Tibial nerve (tissue), 3 donors: Measurements from ENCODE around the gene PRKAB1.

Source experiments
- CTCF ChIP-seq, 5 experiments: fragments of 200-600 bp in 3 of 5; fragments of 450-650 bp in 2 of 5; sonication (generic) in 3 of 5; IDR thresholded peaks; one replicate each; pipeline ENCODE4 v1.5.1; 2016 to 2019; ENCODE audit warnings: antibody characterized with exemption in 5 of 5, mild to moderate bottlenecking in 3 of 5, moderate library complexity in 2 of 5
- POLR2A ChIP-seq, 2 donors: fragments of 450-650 bp; IDR thresholded peaks; one replicate each; pipeline ENCODE4 v1.6.1; 2017; ENCODE audit warnings: antibody characterized with exemption in 2 of 2, mild to moderate bottlenecking in 2 of 2, moderate library complexity in 2 of 2

- TF ChIP-seq CTCF (IDR thresholded peaks at IDR 0.05) = no peak
- no peak for TF ChIP-seq POLR2A (IDR thresholded peaks at IDR 0.05)
Observed at GRCh38 chr12:119685375-119685774, 17.4 kb downstream of the PRKAB1 start.
